Progenitor cell of endocrine pancreas (in vitro differentiated cells): Measurements from ENCODE around the gene TPCN2. TPM values are rescaled to one million over a fixed set of nuclear protein-coding genes. Genes with fewer than 3 reads are reported as not detected.

Experiments
- DNase-seq: peaks from one replicate; pipeline ENCODE4 v3.0.0; 2021; ENCODE audit warnings: low spot score; ENCODE audit not compliant: unreplicated experiment
- H3K27ac Mint-ChIP-seq: 2 replicates; pipeline ENCODE4 v1.8.0; 2021; ENCODE audit warnings: mild to moderate bottlenecking, moderate library complexity, mixed read lengths
- H3K27me3 Mint-ChIP-seq: 2 replicates; pipeline ENCODE4 v1.8.0; 2021; ENCODE audit warnings: mixed read lengths
- H3K36me3 Mint-ChIP-seq: 2 replicates; pipeline ENCODE4 v1.8.0; 2022; ENCODE audit warnings: mixed read lengths; ENCODE audit not compliant: insufficient read depth
- H3K4me1 Mint-ChIP-seq: 2 replicates; pipeline ENCODE4 v1.8.0; 2021; ENCODE audit warnings: low read depth, mixed read lengths
- H3K4me3 Mint-ChIP-seq: 2 replicates; pipeline ENCODE4 v1.8.0; 2021; ENCODE audit warnings: low read depth, mild to moderate bottlenecking, moderate library complexity, mixed read lengths
- H3K9me3 Mint-ChIP-seq: 2 replicates; pipeline ENCODE4 v1.8.0; 2021; ENCODE audit warnings: low read depth, mixed read lengths
- CTCF ChIP-seq: fragments of 200-600 bp; sonication (generic); IDR thresholded peaks from one replicate; pipeline ENCODE4 v1.5.0; 2021; ENCODE audit warnings: antibody characterized with exemption, mild to moderate bottlenecking; ENCODE audit not compliant: unreplicated experiment
- total RNA-seq: library from RNA; stranded (reverse); gene quantifications from 2 replicates; pipeline ENCODE4 v1.2.1, GENCODE V29; 2021

TPCN2 gene
- total RNA-seq, 1 donor from 2014 or later: 19.7 TPM

- no peak for DNase-seq
- Mint-ChIP-seq H3K4me3 (no peak overlapping the region), H3K27me3 (peaks cover 16% of the 10 kb centered on the region), H3K4me1 (peaks cover 9% of the 10 kb centered on the region), H3K9me3 (no peaks in the 10 kb centered on the region), H3K36me3 (no peaks in the 10 kb centered on the region), H3K27ac (no peak overlapping the region)
- TF ChIP-seq CTCF: no peak
Observed at GRCh38 chr11:69017951-69018350, 30.8 kb upstream of the TPCN2 start.

DNA sequence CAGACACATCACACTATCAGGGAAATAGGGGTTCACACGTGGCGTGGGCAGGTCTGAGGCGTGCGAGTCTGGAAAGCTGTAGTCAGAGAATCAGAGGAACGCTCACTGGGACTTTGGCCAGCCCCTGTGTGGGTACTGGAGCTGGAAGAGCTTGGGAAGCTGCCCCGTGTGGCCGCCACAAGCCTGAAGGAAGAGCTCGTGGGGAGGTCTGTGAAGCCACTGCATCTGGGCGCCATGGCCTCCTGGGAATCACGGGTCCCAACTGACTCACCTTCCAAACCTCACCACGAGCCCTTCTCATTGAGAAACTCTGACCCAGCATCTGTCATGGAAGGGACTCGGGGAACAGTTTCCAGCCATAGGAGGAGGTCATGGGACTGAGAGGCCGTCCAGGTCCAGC lies 29.8 kb upstream of the TPCN2 start:
- no peak overlapping the region for H3K27ac Mint-ChIP-seq
- H3K36me3 Mint-ChIP-seq: no peaks in the 10 kb centered on the region
- H3K27me3 Mint-ChIP-seq: peaks cover 13% of the 10 kb centered on the region
- H3K4me1 Mint-ChIP-seq: peaks cover 7% of the 10 kb centered on the region
- TF ChIP-seq CTCF: no peak
- no peaks in the 10 kb centered on the region for H3K9me3 Mint-ChIP-seq
- DNase-seq: no peak
- H3K4me3 Mint-ChIP-seq: no peak overlapping the region

- no peak for TF ChIP-seq CTCF
- Mint-ChIP-seq H3K4me1 (no peaks in the 10 kb centered on the region), H3K27ac (no peak overlapping the region), H3K27me3 (peaks cover 9% of the 10 kb centered on the region), H3K36me3 (no peaks in the 10 kb centered on the region), H3K9me3 (no peaks in the 10 kb centered on the region), H3K4me3 (no peak overlapping the region)
- no peak for DNase-seq
Observed at GRCh38 chr11:69022260-69022659, 26.5 kb upstream of the TPCN2 start.

DNA sequence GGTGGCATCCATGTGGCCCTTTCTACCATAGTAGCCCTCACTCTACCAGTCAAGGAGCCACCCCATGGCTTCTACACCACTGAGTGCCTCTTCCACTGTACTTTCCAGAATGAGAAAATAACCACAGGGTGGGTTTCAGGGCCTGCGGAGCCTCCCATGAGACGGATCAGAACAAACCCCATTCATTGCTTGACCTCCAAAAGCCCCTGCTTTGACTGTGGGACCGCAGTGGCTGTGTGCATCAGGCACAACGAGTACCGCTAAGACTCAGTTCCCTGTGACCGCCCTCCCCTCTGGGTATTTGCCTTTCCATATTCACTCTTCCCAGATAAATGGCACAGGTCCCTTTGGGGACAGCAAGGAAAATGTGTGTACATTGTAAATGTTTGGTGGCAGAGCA lies 24.2 kb upstream of the TPCN2 start:
- H3K27me3 Mint-ChIP-seq: peaks cover 3% of the 10 kb centered on the region
- no peak overlapping the region for H3K4me3 Mint-ChIP-seq
- H3K27ac Mint-ChIP-seq: no peak overlapping the region
- TF ChIP-seq CTCF: no peak
- no peaks in the 10 kb centered on the region for H3K9me3 Mint-ChIP-seq
- H3K36me3 Mint-ChIP-seq: no peaks in the 10 kb centered on the region
- DNase-seq: no peak
- no peaks in the 10 kb centered on the region for H3K4me1 Mint-ChIP-seq

DNA sequence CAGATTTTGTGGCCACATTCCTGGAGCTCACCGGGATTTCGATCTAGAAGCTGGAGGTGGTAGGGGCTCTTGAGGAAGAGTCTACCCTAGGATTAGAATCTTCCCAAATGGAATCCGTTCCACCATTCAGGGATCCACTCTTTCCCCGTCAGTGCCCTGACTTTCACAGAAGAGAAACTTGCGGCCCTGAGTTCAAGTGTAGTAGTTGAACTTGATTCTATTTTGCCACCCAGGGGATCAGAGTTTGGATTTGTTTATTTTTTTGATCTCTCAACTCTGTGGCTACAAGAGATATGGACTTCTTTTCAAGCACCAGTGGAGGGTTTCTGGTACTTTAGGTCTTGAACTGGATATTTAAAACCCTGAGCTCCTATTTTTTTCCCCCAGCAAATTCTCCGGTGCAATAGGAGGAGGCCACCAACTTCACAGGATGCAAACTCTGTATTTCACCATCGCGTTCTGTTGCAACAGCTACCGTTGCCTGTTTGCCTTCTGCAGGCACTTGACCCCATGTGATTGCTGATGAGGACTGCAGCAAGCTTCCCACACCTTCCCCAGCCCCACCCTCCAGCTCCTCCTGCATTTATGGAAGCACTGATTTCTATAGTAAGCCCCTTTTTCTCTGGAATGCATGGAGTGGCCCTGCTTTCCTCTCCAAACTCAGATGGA lies 20.9 kb upstream of the TPCN2 start:
- Mint-ChIP-seq H3K9me3 (no peaks in the 10 kb centered on the region), H3K4me3 (no peak overlapping the region), H3K27ac (no peak overlapping the region), H3K36me3 (no peaks in the 10 kb centered on the region), H3K4me1 (no peaks in the 10 kb centered on the region), H3K27me3 (peaks cover 11% of the 10 kb centered on the region)
- DNase-seq: no peak
- no peak for TF ChIP-seq CTCF
